Central memory CD4-positive, alpha-beta T cell (primary cell): ENCODE data around the gene SLC6A1.
"Not testable (repeated sequence)": the region's sequence is repeated elsewhere in the genome, so short reads cannot be mapped to it uniquely, and the experiment has no call there.

Experiments
- DNase-seq: peaks from one replicate; pipeline ENCODE4 v3.0.0; 2022

Gene SLC6A1

DNA sequence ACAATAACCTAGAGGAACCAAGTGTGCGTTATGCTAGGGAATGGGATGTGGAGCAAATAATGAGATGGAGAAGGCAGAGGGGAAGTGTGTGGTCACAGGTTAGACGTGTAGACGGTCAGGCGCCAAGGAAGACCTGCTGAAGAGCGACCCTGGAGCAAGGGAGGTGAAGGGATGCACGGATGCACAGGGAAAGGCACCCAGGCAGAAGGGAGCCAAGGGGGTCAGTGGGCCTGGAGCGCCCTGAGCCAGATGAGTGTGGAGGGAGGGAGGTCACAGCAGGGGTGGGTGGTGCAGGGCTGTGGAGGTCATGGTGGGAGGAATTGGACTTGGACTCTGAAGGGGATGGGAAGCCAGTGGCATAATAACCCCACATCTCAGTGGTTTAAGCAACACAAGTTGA lies 70.2 kb downstream of the SLC6A1 start:
- DNase-seq, result no peak

DNA sequence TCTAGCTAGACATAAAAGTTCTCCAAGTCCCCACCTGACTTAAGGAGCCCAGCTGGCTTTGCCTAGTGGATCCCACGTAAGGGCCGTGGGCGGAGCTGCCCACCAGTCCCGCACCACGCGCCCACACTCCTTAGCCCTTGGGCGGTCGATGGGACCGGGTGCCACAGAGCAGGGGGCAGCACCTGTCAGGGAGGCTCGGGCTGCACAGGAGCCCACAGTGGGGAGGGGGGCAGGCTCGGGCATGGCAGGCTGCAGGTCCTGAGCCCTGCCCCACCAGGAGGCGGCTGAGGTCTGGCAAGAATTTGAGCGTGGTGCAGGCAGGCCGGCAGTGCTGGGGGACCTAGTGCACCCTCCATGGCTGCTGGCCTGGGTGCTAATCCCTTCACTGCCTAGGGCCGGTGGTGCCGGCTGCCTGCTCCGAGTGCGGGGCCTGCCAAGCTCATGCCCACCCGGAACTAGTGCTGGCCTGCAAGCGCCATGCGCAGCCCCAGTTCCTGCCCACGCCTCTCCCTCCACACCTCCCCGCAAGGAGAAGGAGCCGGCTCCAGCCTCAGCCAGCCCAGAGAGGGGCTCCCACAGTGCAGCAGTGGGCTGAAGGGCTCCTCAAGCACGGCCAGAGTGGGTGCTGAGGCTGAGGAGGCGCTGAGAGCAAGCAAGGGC lies 78.7 kb downstream of the SLC6A1 start:
- DNase-seq, result no peak

- no peak for DNase-seq
Measured at GRCh38 chr3:11072631-11073030, 80.1 kb downstream of the SLC6A1 start.

- DNase-seq, result no peak
Measured at GRCh38 chr3:11074011-11074410, 81.5 kb downstream of the SLC6A1 start.

- no peak for DNase-seq
Measured at GRCh38 chr3:11074451-11074850, 81.9 kb downstream of the SLC6A1 start.

- DNase-seq, result not testable (repeated sequence)
Measured at GRCh38 chr3:11075122-11075521, 82.6 kb downstream of the SLC6A1 start.

- no peak for DNase-seq
Measured at GRCh38 chr3:11076711-11077110, 84.2 kb downstream of the SLC6A1 start.

- DNase-seq, result no peak
Measured at GRCh38 chr3:11077466-11077865, 84.9 kb downstream of the SLC6A1 start.

DNA sequence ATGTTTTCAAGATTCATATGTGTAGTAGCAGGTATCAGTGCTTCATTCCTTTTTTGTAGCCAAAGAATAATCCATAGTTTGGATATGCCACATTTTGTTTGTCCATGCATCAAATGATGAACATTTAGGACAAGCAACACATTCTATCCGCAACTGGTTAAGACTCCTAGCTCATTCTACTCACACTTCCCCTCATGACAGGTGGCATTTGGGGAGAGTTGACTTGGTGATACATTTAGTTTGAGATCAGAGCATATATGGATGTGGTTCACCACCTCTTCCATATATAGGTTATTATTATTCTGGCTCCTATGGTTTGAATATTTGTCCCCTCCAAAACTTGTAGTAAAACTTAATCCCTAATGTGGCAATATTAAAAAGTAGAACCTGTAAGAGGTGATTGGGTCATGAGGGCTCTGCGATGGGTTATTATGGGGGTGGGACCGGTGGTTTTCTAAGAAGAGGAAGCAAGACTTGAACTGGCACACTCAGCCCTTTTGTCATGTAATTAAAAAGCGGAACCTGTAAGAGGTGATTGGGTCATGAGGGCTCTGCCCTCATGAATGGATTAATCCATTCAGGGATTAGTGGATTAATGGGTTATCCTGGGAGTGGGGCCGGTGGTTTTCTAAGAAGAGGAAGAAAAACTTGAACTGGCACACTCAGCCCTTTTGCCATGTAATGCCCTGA lies 86.4 kb downstream of the SLC6A1 start:
- no peak for DNase-seq

GRCh38 chr3:11080492-11080891 lies 87.9 kb downstream of the SLC6A1 start:
- no peak for DNase-seq

GRCh38 chr3:11084098-11084497 lies 91.5 kb downstream of the SLC6A1 start:
- no peak for DNase-seq

GRCh38 chr3:11084677-11085076 lies 92.1 kb downstream of the SLC6A1 start:
- DNase-seq, result no peak

DNA sequence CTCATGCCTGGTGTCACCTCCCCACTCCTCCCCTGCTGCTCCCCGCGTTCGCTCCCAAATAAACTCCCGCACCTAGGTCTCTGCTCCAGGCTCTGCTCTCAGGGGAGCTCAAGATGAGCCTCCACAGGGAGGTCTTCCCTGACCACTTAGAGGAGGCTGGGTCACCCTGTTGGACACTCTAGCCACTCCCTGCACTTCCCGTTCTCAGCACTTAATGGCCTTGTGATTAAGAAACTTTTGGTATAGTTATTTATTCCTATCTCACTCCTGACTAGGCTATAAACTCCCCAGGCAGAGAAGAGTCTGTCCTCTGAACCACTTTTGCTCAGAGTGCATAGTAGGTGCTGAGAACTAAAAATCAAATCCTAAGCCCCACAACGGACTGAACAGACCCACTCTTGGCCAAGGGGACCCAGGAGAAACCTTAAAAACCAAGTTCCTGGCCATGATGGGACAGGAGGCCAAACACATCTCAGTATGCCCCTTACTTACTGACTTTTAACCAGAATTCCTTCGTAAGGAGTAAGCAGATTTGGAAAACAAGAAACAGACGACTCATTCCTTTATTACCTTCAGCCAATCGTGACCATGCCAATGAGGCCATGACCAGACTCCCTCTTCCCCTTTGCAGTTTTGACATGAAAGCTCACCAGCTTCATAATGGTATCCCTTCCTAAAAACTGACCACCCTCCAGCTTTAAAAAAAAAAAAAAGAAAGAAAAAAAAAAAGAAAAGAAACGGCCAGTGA lies 92.7 kb downstream of the SLC6A1 start:
- DNase-seq, result no peak

GRCh38 chr3:11086856-11087255 lies 94.3 kb downstream of the SLC6A1 start:
- DNase-seq, result no peak

DNA sequence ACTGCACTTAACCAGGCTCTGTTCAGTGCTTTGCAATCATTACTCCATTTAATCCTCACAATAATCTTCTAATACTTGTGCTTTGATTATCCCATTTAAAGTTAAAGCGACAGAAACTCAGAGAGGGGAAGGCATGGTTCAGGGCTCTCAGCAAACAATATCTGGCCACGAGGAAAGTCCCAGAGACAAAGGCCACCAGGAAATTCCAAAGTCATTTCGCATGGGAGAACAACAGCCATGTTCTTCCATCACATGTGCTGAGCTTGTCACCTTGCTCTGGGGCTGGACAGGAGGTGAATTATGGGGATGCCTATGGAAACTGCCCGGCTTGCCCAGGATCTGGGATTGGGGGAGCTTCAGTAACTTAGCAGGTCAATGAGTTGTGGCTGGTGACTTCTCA lies 95.5 kb downstream of the SLC6A1 start:
- no peak for DNase-seq

DNA sequence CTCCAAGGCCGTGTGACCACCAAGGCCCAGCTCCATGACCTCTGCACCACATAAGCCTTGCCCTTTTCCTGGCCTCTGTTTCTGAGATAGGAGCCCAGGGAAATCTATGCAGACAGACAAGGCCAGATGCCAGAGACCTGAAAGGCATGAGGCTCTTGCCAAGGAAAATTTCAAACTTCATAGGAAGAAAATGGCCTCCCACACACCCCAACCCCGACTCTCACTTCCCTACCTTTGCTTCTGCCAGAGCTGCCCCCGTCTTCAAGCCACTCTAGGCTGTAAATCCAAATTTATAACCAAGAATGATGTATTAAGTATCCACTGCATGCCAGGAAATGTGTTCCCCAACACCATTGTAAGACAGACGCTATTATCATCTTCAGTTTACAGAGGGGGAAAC lies 96.3 kb downstream of the SLC6A1 start:
- DNase-seq, result no peak
